Measurements from ENCODE around the gene HOXD9.
A peak's percentile ranks its signal among the peaks of the same experiment; 100 is the strongest.

The HOXD9 gene

DNA sequence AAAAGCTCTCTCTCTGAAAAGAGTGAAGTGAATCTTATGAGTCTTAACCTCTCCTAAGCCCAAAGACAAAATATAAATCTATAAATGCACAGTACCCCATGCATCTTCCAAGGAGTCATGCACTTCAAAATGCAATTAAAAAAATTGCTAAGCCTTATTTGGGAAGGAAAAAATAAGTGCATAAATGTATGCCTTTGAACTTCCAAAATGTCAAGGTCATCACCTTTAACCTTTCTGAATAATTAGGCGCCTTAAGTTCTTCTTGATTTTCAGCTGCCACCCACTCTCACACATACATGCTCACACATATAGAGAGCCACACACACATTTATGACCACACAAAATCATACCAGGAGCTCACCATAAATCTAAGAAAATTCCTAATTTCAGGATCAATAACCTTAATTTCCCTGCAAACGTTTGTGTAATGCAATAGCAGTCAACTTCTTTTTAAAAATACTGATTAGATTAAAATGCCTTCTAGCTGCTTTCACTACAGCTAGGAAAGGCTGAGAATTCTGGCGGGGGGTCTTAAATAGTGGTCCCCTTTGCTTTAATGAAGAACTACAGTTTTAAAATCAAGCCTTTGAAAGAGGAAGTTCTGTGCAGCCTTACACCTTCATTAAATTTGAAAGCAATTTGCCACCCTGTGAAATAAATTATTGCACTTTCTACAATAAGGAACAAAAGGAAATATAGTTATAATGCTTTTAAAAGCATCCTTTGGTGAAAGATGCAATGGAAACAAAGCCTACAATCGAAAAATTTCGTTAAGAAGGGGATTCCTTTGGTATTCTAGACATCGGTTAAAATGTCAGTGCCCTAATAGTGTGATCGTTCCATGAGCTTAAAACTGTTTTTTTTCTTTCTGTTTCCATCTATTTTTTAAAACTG is 11.9 kb upstream of the HOXD9 start:
- no peak for DNase-seq (ENCODE audit: low spot score)

- peak; percentile 31 for DNase-seq (ENCODE audit: low spot score)
Measured at GRCh38 chr2:176111309-176111663, 11.2 kb upstream of the HOXD9 start.

DNA sequence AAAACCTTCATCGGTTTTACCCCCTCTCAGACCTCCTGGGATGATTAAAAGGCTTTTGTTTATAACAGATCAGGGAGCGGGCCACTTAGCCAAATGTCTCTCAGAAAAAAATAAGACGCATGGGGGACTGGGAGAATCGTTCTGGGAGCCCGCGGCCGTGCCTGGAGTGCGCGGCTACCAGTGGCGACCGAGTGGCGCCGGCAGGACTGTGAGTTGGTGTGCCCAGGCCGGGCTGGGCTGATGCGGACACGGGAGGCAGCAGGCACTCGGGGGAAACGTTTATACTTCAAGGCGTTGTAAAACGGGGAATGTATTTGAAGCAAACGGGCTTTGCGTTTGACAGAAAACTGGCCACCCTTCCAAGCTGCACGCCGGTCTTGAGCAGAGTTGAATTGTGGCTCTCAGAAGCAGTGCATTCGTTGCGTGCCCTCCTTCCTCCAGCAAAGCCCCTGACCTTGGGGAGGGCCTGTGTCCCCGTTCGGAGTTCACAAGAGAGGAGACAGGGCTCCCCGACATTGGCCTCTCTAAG is 10.6 kb upstream of the HOXD9 start:
- no peak for DNase-seq (ENCODE audit: low spot score)

DNA sequence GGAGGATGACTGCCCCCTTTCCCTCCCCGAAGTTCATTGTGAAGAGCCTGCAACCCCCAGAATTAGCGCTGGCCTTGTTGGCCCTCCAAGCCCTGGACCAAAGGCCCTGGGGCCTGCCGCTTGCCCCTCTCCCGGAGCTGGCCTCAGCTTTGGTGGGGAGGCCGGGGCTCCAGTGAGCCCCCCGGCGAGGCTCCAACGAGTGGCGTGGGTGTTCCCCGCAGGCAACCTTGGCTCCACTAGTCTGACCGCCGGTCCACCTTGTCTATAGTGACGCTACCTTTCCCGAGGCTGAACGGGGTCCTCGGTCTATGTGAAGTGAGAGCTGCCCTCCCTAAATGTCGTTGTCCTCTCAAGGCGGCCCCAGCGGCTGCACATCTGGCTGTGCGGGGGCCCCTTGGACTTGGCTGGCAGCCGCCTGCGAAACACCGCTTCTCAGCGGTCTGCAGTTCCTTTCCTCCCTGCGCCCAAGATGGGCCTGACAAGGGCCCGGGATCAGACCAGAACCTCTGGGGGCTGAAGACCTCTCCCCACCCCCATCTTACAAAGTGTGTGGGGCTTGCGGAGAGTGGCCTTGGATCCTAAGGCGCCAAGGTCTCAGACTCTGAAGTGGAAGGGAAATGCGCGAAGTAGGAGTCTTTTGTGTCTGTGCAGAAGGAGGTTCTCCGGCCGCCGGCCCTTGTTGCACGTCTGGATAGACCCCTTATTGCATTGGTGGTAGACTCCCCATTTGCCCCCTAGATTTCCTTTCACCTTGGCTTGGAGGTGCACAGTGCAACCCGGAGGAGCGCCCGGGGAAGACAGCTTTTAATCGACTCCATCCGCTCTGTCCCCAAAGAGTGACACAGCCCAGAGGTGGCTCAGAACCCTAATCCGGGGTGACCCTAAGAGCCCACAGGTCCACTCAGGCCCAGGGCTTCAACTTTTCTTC is 9.9 kb upstream of the HOXD9 start:
- no peak for DNase-seq (ENCODE audit: low spot score)

DNA sequence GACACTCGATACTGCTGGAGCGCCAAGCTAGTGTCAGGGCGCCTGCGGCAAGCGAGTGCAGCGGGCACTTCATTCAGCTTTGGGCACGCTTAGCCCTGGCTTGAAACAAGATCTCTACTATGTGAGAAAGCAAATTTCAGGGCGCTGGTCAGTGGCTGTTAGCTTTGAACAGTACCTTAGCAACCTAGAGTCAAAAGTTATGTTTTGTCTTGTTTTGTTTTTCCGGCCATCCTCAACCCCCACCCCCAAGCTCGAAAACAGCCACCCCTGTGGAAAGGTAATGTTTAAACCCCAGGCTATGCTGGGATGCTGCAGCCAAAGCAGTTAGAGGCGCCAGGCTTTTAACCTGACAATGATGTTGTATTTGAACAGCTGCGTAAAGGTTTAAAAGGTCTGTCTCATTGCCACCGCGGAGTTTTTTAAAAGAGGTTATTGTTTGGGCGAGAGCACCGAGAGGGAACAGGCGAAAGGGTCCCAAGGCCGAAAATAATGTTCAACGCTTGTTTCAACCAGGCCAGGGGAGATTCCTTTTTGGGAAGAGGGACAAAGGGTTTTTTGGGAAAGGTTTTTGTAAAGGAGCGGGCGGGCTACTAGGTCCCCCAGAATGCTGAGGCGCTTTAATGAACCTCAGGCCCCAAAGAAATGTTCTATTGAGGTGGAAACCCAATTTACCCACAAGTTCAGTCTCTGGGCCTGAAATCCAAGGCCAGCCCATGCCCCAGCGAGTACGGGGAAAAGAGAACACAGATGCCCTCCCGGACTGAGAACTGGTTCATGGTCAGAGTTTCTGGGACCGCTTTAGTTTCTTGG is 8.2 kb upstream of the HOXD9 start:
- DNase-seq (ENCODE audit: low spot score) = no peak

GRCh38 chr2:176114930-176115625 is 7.4 kb upstream of the HOXD9 start:
- DNase-seq (ENCODE audit: low spot score) = no peak

DNA sequence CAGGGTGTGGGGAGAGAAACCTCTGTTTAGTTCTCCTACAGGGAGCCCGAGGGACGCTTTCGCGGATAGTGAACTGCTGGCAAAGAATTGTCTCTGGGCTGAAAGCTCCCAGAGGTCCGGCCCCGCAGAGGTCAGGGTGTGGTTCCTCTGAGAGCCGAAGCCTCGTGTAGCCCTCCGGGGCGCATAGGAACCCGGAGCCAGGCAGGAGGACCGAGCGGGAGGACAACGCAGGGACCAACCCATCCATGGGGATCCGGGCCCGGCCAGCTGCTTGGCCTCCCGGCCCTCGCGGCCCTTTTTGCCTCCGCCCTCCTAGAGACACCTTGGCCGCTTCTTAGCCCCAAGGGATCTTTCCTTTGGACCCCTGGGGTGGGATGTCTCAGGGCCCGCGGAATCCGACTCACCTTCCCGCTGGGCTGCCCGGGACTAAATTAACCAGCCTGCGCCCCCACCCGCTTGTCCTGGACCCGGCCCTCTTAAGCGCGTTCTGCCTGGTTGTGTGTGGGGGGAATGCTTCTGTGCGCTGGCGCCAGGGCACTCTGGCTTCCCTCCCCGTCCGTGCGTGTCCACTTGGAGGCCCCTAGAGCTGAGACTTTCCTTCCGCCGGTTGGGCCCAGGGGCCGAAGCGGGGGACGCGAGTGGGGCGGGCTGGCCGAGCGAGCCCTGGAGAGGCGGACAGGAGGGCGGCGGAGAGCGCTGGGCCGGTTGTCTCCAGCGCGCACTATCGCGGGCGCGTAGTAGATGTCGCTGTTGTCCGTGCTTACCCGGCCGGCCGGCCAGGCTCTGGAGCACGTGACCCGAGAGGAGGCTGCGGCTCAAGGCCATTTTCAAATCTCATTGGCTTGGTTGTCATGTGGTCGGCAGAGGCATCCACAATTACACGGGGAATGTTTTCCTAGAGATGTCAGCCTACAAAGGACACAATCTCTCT is 6.4 kb upstream of the HOXD9 start, which contains the start of gene HOXD10:
Gene HOXD10 (plus strand): TSS at position 896 of the 931 bp plus-strand sequence. CDS start 56 bp downstream, outside the sequence.
- no peak for DNase-seq (ENCODE audit: low spot score)

DNA sequence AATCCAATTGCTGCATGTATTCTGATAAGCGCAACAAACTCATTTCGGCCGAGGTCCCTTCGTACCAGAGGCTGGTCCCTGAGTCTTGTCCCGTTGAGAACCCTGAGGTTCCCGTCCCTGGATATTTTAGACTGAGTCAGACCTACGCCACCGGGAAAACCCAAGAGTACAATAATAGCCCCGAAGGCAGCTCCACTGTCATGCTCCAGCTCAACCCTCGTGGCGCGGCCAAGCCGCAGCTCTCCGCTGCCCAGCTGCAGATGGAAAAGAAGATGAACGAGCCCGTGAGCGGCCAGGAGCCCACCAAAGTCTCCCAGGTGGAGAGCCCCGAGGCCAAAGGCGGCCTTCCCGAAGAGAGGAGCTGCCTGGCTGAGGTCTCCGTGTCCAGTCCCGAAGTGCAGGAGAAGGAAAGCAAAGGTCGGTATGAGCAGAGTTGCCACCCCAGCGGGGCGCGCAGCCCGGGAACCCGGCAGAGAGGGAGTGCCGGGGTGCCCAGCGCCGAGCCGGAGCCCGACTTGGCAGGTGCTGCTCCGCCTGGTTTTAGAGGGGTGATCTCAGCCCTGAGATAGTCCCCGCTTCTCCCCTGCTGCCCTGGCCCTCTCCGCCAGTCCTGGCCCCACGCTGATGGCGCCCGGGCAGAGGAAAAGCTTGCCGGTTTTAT is 5.2 kb upstream of the HOXD9 start:
- no peak for DNase-seq (ENCODE audit: low spot score)

DNA sequence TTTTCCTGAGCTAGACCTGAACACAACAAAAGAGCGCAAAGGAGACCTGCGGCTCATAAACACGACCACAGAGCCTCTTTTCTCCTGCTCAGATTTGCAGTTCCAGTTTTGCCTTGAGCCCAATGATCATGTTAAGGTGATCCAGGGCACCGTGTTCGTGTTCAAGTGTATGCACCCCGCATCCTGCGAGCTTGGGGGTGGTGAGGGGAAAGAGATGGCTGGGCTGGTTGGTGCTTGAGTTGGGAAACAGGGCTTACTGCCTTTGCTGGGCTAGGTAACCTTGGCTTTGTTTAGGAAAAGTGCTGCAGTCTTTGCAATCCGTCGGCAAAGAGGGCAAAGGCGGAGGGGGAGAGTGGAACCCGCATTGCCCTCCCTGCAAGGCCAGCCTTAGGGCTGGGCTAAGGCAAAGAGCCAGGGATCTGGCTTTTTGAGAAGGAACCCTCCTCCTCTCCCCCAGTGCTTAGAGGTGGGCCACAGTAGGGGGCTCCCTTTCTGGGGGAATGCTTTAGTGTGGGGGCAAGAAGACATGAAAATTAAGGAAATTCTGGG is 4.6 kb upstream of the HOXD9 start:
- no peak for DNase-seq (ENCODE audit: low spot score)

GRCh38 chr2:176118601-176119339 is 3.7 kb upstream of the HOXD9 start:
- DNase-seq (ENCODE audit: low spot score) = peak; percentile 23

- DNase-seq (ENCODE audit: low spot score) = no peak
Measured at GRCh38 chr2:176120364-176121189, 1.9 kb upstream of the HOXD9 start.

DNA sequence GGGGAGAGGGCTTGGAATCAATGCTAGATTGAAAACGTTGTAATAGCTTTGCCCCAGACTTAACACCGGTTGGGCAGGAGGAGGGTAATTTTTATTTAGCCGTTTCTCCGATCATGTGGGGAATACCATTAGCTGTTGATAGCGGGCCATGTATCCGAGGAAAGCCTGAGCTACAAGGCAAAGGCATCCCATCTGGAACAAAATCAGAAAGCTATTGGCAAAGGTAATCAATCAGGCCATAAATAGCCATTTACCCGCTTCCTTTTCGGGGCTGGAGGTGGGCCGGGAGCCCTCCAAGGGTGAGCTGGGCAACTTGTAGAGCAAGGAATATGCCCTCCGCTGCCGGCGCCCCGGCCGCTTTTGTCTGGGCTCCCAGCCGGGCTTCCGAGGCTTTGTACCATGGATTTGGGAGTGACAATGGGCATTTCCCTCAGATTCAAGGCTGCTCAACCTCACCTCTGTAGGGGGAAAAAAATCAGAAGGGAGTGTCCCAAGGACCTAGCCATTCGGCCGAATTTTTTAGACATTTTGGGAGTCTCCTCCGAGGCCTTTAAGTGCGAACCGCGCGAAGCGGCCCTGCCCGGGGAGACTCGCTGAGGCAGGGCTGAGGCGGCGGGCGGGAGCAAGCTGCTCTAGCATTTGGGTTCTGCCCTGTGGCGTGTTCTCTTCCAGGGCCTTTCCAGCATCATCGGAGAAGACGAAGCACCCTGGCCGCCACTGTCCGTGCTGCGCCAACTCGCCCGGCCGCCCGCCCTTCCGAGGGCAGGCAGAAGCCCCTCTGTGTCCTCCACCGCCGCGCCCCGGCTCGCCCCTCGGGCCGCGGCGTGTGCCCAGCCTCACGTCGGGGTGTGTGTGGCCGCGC is 1.1 kb upstream of the HOXD9 start:
- no peak for DNase-seq (ENCODE audit: low spot score)

GRCh38 chr2:176122052-176122682 is 352 bp upstream of the HOXD9 start:
- no peak for DNase-seq (ENCODE audit: low spot score)

DNA sequence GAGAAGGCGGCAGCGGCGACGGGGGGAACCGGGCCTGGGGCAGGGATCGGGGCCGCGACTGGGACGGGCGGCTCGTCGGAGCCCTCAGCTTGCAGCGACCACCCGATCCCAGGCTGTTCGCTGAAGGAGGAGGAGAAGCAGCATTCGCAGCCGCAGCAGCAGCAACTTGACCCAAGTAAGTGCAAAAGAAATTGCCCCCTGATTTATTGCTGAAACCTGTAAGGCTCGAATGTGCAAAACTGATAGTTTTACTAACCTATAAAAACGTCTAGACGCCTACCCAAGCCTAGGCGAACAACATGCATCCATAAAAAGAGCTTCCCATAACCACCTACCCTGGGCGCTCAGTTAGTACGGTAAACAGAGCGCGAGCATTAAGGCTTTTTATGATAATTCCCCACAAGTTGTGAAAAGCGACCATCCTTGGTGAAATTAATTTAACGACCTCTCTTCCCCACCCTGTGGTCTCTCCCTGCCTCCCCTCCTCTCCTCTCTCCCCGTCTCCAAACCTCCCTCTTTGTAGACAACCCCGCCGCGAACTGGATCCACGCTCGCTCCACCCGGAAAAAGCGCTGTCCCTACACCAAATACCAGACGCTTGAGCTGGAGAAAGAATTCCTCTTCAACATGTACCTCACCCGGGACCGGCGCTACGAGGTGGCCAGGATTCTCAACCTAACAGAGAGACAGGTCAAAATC is 1.0 kb downstream of the HOXD9 start:
- DNase-seq (ENCODE audit: low spot score) = no peak

All from activated CD4-positive, alpha-beta T cell treated with anti-CD3 and anti-CD28 coated beads, Interleukin-2, Interleukin-4, amounts not matched to agents 100 ng/mL and 50 ng/mL, durations not matched to agents 16 hours and 8 hours (primary cell).